Thoracic aorta (tissue), 2 donors: Measurements from ENCODE around the gene MC1R. TPM values are rescaled to one million over a fixed set of nuclear protein-coding genes. Genes with fewer than 3 reads are reported as not detected.

Experiments
- ATAC-seq: fragments of 150-250 bp; one replicate; pipeline ENCODE4 v1.8.0; 2017; ENCODE audit warnings: low read depth; ENCODE audit not compliant: insufficient number of reproducible peaks, low FRiP score
- DNase-seq: peaks from one replicate; pipeline ENCODE4 v3.0.0-alpha.2; 2020; ENCODE audit warnings: low spot score
- H3K27ac ChIP-seq, 2 donors: fragments of 200-600 bp; sonication (generic); 1 replicate in 1 of 2; 2 replicates in 1 of 2; pipeline ENCODE4 v1.5.1; 2016; ENCODE audit warnings: mild to moderate bottlenecking in 2 of 2, moderate library complexity in 2 of 2
- H3K27me3 ChIP-seq: fragments of 200-600 bp; sonication (generic); replicated peaks from 2 replicates; pipeline ENCODE4 v1.6.0; 2016; ENCODE audit warnings: mild to moderate bottlenecking; ENCODE audit not compliant: insufficient read depth
- H3K36me3 ChIP-seq: fragments of 200-600 bp; sonication (generic); one replicate; pipeline ENCODE4 v1.5.1; 2016
- H3K4me1 ChIP-seq, 2 donors: fragments of 200-600 bp; sonication (generic); 1 replicate in 1 of 2; 2 replicates in 1 of 2; pipeline versions ENCODE4 v1.5.1 to v1.6.0; 2016; ENCODE audit warnings: low read depth in 2 of 2, mild to moderate bottlenecking in 1 of 2; ENCODE audit not compliant: control insufficient read depth in 1 of 2
- H3K4me3 ChIP-seq: fragments of 200-600 bp; sonication (generic); 2 replicates; pipeline ENCODE4 v1.5.1; 2016; ENCODE audit warnings: mild to moderate bottlenecking
- H3K9me3 ChIP-seq: fragments of 200-600 bp; sonication (generic); 2 replicates; pipeline ENCODE4 v1.5.1; 2016
- total RNA-seq, 2 donors: library from RNA; depleted of rRNA; stranded (reverse); fragments of >200 nt; gene quantifications; one replicate each; pipeline versions ENCODE4 v1.1.0 to v1.2.3, GENCODE V29; 2016
- TF ChIP-seq, protein P1 (sequence below): fragments of 200-600 bp; sonication (generic); IDR thresholded peaks from one replicate; pipeline ENCODE4 v1.5.1; 2019; ENCODE audit warnings: antibody characterized with exemption

Gene MC1R
- total RNA-seq, 2 donors from 2014 or later: 13.1 to 19.3 TPM

- Histone ChIP-seq H3K36me3 (peaks cover 22% of the 10 kb centered on the region), H3K27ac (no peak overlapping the region), H3K9me3 (no peaks in the 10 kb centered on the region), H3K27me3 (no peaks in the 10 kb centered on the region), H3K4me3 (no peak overlapping the region), H3K4me1 (no peaks in the 10 kb centered on the region)
- TF ChIP-seq, protein P1, sequence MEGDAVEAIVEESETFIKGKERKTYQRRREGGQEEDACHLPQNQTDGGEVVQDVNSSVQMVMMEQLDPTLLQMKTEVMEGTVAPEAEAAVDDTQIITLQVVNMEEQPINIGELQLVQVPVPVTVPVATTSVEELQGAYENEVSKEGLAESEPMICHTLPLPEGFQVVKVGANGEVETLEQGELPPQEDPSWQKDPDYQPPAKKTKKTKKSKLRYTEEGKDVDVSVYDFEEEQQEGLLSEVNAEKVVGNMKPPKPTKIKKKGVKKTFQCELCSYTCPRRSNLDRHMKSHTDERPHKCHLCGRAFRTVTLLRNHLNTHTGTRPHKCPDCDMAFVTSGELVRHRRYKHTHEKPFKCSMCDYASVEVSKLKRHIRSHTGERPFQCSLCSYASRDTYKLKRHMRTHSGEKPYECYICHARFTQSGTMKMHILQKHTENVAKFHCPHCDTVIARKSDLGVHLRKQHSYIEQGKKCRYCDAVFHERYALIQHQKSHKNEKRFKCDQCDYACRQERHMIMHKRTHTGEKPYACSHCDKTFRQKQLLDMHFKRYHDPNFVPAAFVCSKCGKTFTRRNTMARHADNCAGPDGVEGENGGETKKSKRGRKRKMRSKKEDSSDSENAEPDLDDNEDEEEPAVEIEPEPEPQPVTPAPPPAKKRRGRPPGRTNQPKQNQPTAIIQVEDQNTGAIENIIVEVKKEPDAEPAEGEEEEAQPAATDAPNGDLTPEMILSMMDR: no peak
- DNase-seq: no peak
- no peak for ATAC-seq
Observed at GRCh38 chr16:89958068-89958467, 39.4 kb downstream of the MC1R start.

GRCh38 chr16:89958596-89958995, 39.9 kb downstream of the MC1R start:
- no peak overlapping the region for H3K27ac ChIP-seq
- no peaks in the 10 kb centered on the region for H3K9me3 ChIP-seq
- peaks cover 22% of the 10 kb centered on the region for H3K36me3 ChIP-seq
- ATAC-seq (no peak), DNase-seq (no peak)
- H3K4me1 ChIP-seq: no peaks in the 10 kb centered on the region
- TF ChIP-seq, protein P1: no peak
- H3K4me3 ChIP-seq: no peak overlapping the region
- no peaks in the 10 kb centered on the region for H3K27me3 ChIP-seq

GRCh38 chr16:89960966-89961365, 42.3 kb downstream of the MC1R start:
- Histone ChIP-seq H3K4me3 (no peak overlapping the region), H3K36me3 (peaks cover 18% of the 10 kb centered on the region), H3K9me3 (no peaks in the 10 kb centered on the region), H3K27ac (no peak overlapping the region), H3K4me1 (no peaks in the 10 kb centered on the region), H3K27me3 (no peaks in the 10 kb centered on the region)
- TF ChIP-seq, protein P1: no peak
- no peak for ATAC-seq
- no peak for DNase-seq

DNA sequence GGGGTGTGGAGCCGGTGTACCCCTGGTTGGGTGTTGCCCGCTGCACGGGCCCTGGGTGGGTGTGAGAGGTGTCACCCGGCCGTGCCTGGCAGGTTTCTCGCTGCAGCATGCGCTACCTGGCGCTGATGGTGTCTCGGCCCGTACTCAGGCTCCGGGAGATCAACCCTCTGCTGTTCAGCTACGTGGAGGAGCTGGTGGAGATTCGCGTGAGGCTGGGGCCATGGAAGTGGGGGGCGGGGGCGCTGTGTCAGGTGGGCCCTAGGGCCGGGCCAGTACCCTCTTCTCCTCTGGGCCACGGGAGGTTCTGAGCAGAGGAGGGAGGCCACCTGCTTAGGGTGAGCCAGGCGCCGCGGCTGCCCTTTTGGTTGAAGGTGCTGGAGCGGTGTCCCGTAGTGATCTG, 43.3 kb downstream of the MC1R start:
- ATAC-seq (no peak), DNase-seq (no peak)
- TF ChIP-seq, protein P1: no peak
- Histone ChIP-seq H3K4me1 (no peaks in the 10 kb centered on the region), H3K9me3 (no peaks in the 10 kb centered on the region), H3K4me3 (no peak overlapping the region), H3K36me3 (peaks cover 15% of the 10 kb centered on the region), H3K27ac (no peak overlapping the region), H3K27me3 (no peaks in the 10 kb centered on the region)

GRCh38 chr16:89962754-89963498, 44.3 kb downstream of the MC1R start:
- ATAC-seq (no peak), DNase-seq (no peak)
- Histone ChIP-seq H3K4me1 (no peaks in the 10 kb centered on the region), H3K27ac (no peak overlapping the region), H3K9me3 (no peaks in the 10 kb centered on the region), H3K4me3 (no peak overlapping the region), H3K36me3 (peaks cover 12% of the 10 kb centered on the region), H3K27me3 (no peaks in the 10 kb centered on the region)
- TF ChIP-seq, protein P1: no peak
